ENCODE measurements around the gene C1orf167. TPM values are rescaled to one million over a fixed set of nuclear protein-coding genes. Genes with fewer than 3 reads are reported as not detected.

The C1orf167 gene
- polyA plus RNA-seq, 1 of the 3 experiments (the other 2 are of a cell fraction) = 0.10 TPM

DNA sequence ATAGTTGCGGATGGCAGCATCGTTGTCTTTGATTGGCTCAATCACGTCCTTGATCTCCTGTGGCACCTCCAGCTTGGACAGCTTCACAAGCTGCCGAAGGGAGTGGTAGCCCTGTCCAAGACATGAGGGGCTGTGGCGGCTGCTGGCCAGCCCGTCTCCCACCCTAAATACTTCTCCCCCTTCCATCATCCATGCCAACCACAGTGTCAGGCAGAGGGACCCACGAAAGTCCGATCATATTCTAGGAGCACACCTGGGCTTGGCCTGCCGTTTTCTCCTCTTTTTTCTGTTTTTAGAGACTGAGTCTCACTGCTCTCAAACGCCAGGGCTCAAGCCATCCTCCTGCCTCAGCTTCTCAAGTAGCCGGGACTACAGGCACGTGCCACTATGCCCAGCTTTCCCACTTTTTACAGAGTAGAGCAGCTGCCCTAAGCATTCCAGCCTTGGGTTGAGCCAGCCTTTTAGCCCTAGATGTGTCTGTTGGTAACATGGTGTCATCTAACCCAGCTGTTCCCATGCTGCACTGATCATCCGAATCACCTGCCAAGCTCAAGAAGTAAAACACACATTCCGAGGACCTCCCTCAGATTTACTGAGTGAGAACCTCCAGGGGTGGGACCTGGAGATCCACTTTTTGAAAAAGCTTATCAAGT is 33.4 kb downstream of the C1orf167 start:
- Histone ChIP-seq H3K4me1 (ENCODE audit: control insufficient read depth in 1 of 2, insufficient read depth in 2 of 2, low read depth in 1 of 2, low read length in 1 of 2) (no peaks in the 10 kb centered on the region), H3K9me2 (no peaks in the 10 kb centered on the region), H3K27me3 (ENCODE audit: insufficient read depth) (no peaks in the 10 kb centered on the region), H4K20me1 (ENCODE audit: insufficient read depth) (no peaks in the 10 kb centered on the region), H3K27ac (ENCODE audit: low read depth in 2 of 2, low read length in 1 of 2) (no peak overlapping the region), H3F3A (replicated peaks; ENCODE audit: insufficient read depth) (no peaks in the 10 kb centered on the region), H3K36me3 (replicated peaks in 1 of 2; ENCODE audit: control insufficient read depth in 1 of 2, insufficient read depth in 2 of 2, low read length in 1 of 2) (peaks cover 0 to 23% of the 10 kb centered on the region in 2 experiments), H3K79me2 (ENCODE audit: insufficient read depth) (no peaks in the 10 kb centered on the region), H3K9ac (no peak overlapping the region), H2AFZ (ENCODE audit: low read depth) (no peak overlapping the region), H3K9me3 (no peaks in the 10 kb centered on the region), H3K4me2 (no peak overlapping the region), H3K4me3 (ENCODE audit: low read depth in 2 of 2, low read length in 1 of 2) (no peak overlapping the region)
- 77% methylated on average over 11 of the region's 14 CpGs for WGBS (ENCODE audit: low lambda C conversion rate)
- ChIA-PET POLR2A (interaction anchor here (1.1 to 1.2 kb wide), 2 partner anchors 8 to 11 kb away, joined by 3 to 4 read pairs; no protein-coding TSS in a partner anchor), CTCF (interaction anchor here (2.0 to 3.9 kb wide), 3 partner anchors 10 to 43 kb away, joined by 5 to 35 read pairs (median 6); no protein-coding TSS in a partner anchor)
- no peak for TF ChIP-seq GATA2 (CRISPR knock-in tag; IDR thresholded peaks at IDR 0.05)
- no peak for DNase-seq

DNA sequence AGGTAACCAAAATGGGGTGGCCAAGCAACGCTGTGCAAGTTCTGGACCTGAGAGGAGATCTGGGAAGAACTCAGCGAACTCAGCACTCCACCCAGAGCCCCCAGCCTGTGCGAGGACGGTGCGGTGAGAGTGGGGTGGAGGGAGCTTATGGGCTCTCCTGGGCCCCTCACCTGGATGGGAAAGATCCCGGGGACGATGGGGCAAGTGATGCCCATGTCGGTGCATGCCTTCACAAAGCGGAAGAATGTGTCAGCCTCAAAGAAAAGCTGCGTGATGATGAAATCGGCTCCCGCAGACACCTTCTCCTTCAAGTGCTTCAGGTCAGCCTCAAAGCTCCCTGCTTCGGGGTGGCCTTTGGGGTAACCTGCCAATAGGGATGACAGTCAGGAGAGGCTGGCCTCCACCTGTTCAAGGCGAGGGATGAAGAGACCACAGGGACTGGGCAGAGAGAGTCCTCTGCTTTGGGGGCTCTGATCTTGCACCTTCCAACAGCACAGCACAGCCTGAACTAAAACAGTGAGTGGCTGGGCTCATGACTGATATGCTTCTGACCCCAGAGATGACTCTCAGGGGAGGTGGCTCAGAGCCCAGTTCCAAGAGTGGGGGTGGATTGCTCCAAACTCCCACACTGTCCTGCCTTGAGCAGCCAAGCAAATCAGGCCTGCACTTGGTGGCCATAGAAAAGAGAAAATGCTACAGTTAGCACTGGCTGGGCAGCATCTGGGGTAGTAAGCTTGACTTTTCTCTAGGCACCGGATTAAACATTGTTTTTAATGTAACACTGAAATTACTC is 34.2 kb downstream of the C1orf167 start:
- no peak overlapping the region for H3K4me3 ChIP-seq (ENCODE audit: low read depth in 2 of 2, low read length in 1 of 2)
- no peak overlapping the region for H2AFZ ChIP-seq (ENCODE audit: low read depth)
- H3K79me2 ChIP-seq (ENCODE audit: insufficient read depth) = no peaks in the 10 kb centered on the region
- ChIA-PET POLR2A (interaction anchor here (1.1 to 1.2 kb wide), 2 partner anchors 7 to 12 kb away, joined by 3 to 4 read pairs; no protein-coding TSS in a partner anchor), CTCF (interaction anchor here (2.0 to 3.9 kb wide), 2 partner anchors 10 to 42 kb away, joined by 6 to 35 read pairs; no protein-coding TSS in a partner anchor)
- H3F3A ChIP-seq (replicated peaks; ENCODE audit: insufficient read depth) = no peaks in the 10 kb centered on the region
- no peaks in the 10 kb centered on the region for H3K27me3 ChIP-seq (ENCODE audit: insufficient read depth)
- H3K4me1 ChIP-seq (ENCODE audit: control insufficient read depth in 1 of 2, insufficient read depth in 2 of 2, low read depth in 1 of 2, low read length in 1 of 2) = no peaks in the 10 kb centered on the region
- H3K9me3 ChIP-seq = no peaks in the 10 kb centered on the region
- no peaks in the 10 kb centered on the region for H4K20me1 ChIP-seq (ENCODE audit: insufficient read depth)
- no peak for DNase-seq
- H3K27ac ChIP-seq (ENCODE audit: low read depth in 2 of 2, low read length in 1 of 2) = no peak overlapping the region
- H3K9me2 ChIP-seq = no peaks in the 10 kb centered on the region
- no peak overlapping the region for H3K4me2 ChIP-seq
- no peak overlapping the region for H3K9ac ChIP-seq
- WGBS (ENCODE audit: low lambda C conversion rate) = 95% methylated on average over 11 of the region's 15 CpGs
- no peak for TF ChIP-seq RCOR1 (IDR thresholded peaks at IDR 0.05; ENCODE audit: low read length)
- no peak for TF ChIP-seq ELF1 (IDR thresholded peaks at IDR 0.05)
- TF ChIP-seq MXI1 (IDR thresholded peaks at IDR 0.05; ENCODE audit: low read depth, low read length) = no peak
- TF ChIP-seq NRF1 (IDR thresholded peaks at IDR 0.05; ENCODE audit: low read depth, low read length) = no peak
- TF ChIP-seq, protein P1, sequence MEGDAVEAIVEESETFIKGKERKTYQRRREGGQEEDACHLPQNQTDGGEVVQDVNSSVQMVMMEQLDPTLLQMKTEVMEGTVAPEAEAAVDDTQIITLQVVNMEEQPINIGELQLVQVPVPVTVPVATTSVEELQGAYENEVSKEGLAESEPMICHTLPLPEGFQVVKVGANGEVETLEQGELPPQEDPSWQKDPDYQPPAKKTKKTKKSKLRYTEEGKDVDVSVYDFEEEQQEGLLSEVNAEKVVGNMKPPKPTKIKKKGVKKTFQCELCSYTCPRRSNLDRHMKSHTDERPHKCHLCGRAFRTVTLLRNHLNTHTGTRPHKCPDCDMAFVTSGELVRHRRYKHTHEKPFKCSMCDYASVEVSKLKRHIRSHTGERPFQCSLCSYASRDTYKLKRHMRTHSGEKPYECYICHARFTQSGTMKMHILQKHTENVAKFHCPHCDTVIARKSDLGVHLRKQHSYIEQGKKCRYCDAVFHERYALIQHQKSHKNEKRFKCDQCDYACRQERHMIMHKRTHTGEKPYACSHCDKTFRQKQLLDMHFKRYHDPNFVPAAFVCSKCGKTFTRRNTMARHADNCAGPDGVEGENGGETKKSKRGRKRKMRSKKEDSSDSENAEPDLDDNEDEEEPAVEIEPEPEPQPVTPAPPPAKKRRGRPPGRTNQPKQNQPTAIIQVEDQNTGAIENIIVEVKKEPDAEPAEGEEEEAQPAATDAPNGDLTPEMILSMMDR (IDR thresholded peaks at IDR 0.05) = no peak
- peaks cover 0 to 32% of the 10 kb centered on the region in 2 experiments for H3K36me3 ChIP-seq (replicated peaks in 1 of 2; ENCODE audit: control insufficient read depth in 1 of 2, insufficient read depth in 2 of 2, low read length in 1 of 2)

All from SK-N-SH (cell line).